Measurements from ENCODE around the gene ZSWIM2.
"Not testable (repeated sequence)": the region's sequence is repeated elsewhere in the genome, so short reads cannot be mapped to it uniquely, and the experiment has no call there.

Gene ZSWIM2, protein sequence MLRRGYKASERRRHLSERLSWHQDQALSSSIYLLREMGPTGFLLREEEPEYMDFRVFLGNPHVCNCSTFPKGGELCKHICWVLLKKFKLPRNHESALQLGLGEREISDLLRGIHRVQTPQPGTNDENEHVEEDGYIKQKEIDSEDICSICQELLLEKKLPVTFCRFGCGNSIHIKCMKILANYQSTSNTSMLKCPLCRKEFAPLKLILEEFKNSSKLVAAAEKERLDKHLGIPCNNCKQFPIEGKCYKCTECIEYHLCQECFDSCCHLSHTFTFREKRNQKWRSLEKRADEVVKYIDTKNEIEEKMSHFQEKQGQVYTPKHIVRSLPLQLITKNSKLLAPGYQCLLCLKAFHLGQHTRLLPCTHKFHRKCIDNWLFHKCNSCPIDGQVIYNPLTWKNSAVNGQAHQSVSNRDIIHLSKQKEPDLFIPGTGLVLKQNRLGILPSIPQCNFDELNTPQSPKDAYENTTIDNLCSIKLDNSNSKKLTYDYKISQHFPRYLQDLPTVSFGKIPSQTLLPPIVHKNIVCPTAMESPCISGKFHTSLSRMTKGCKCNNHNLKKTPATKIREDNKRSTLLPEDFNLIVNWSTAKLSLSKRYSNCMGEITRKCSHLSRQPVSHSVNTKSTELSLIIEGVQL

DNA sequence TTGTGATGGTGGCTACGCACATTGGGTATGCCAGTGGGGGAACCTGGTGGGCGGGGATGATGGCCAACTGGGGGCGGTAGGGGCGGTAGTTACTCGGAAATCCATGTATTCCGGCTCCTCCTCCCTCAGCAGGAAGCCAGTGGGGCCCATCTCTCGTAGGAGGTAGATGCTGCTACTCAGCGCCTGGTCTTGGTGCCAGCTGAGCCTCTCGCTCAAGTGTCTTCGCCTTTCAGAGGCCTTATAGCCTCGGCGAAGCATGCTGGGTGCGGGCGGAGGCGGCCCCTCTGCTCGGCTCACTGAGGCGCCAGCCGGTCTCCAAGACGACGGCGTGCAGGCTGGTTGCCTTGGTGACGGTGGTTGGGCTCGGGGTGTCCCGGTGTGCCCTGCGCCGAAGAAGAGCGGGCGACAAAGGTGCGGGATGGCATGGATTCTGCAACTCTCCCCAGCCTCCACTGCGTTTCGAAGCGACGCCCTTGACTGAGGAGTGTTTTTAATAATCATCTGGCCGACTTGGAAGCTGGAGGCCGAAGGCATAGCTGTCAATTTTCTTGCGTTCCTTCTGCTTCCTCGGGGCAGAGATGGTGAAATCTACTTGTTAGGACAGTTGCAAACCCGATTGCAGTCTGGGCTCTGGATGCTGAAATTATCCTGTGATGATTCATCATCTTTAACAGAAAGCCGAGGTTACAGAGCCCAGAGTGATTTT is at the start of gene ZSWIM2:
Gene ZSWIM2 (minus strand): TSS at position 298 of the 706 bp plus-strand sequence. CDS start 40 bp downstream, at position 258.
- no peak for DNase-seq (ENCODE audit: low spot score)

DNA sequence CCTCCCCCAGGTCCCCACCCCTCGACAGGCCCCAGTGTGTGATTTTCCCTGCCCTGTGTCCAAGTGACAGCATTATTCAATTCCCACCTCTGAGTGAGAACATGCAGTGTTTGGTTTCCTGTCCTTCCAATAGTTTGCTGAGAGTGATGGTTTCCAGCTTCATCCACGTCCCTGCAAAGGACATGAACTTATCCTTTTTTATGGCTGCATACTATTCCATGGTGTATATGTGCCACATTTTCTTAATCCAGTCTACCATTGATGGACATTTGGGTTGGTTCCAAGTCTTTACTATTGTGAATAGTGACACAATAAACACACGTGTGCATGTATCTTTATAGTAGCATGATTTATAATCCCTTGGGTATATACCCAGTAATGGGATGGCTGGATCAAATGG is 47.2 kb upstream of the ZSWIM2 start:
- not testable (repeated sequence) for DNase-seq (ENCODE audit: low spot score)

DNA sequence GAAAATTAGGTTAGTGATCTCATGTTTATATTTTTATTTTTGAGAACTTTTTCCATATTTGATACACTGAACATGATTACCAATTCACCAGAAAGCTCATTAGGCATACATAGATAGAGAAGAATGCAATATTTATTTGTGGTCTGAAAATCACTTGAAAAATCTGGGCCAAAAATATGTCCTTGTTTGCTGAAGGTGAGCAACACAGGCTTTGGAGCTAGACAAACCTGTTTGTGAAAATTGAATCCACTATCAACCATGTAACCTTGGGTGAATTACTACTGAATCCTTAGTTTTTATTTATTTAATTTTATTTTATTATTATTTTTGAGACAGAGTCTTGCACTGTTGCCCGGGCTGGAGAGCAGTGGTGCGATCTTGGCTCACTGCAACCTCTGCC is 46.5 kb upstream of the ZSWIM2 start:
- no peak for DNase-seq (ENCODE audit: low spot score)

DNA sequence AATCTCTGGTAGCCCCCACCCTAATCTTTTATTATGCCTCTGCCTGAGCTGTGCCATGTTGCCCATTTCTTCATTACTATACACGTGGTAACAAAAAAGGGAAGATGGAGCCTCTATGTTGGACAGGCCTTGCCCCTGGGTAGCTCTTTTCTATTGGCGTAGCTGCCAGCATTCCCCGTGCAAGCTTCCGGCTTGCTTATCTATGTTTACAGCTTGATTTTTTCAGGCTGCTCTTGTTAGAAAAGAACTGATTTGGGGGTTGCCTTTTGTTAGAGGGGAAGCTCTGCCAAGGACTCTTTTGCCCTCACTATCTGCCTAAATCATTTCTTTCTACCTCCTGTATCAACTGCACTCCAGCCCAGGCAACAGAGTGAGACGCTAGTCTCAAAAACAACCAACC is 45.5 kb upstream of the ZSWIM2 start:
- DNase-seq (ENCODE audit: low spot score), result no peak

DNA sequence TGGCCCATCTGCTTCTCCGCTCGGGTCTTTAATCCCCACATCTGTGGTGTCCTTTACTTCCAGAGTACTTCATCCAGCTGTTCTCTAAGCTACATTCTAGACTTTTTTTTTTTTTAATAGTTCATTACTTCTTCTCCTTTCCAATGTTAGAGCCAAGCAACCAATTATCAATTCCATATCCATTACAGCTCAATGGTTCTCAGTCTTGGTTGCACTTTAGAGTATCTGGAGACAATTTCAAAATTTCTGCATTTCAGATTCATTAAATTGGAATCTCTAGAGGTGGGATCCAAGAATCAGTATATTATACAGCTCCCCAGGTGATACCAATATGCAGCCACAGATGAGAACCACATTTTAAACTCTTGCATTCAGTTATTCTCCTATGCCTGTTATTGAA is 43.9 kb upstream of the ZSWIM2 start:
- DNase-seq (ENCODE audit: low spot score), result no peak

DNA sequence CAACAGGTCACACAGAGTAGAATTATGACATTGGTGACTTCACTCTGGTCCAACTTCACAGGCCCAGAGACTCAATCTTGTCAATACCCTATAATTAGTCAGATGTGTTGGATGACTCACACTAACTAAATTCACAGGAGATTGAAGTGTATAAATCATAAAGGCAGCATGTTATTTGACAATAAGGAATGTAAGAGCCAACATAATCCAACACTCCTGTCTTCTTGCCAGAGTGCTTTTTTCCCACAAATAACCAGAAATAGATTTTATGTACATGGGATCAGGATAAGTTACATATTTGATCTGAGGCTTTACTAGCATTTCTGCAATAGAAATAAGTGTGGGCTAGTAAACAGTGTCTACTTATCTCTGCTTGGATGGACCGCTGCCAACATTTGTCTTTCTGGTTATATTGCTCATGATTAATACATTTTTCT is 42.2 kb upstream of the ZSWIM2 start:
- DNase-seq (ENCODE audit: low spot score), result no peak

DNA sequence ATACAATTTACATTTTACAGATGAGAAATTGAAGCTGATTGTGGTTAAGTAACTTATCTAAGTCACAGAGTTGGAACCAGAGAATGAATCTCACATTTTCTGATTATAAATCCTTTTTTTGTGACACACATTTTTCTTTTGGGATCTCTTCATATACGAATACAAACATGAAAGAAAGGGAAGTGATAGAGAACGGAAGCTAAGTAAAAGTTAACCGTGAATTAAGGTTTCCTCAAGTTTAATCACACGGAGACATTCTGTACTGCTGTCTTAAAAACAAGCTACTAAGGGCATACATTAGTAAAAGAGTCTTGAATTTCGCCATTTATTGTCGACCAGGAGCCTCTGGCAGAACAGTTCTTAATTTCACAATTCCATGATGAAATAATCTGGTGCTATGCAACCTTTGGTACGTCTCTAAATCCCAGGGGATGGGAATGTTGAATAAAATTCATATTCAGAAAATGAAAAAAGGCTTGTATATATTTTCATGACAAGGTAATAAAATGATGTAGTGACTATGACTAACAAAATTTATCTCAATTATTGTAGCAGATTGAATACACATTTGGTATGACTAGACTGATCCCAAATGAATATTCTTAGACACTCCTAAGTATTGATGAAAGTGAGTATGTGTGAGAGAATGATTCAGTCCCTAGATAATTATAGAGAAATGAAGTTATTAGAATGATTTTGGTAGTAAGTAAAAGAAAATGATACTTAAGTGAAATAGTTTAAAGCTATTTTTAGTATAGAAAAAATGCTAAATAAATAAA is 40.3 kb upstream of the ZSWIM2 start:
- no peak for DNase-seq (ENCODE audit: low spot score)

- DNase-seq (ENCODE audit: low spot score), result no peak
Measured at GRCh38 chr2:186887107-186888090, 38.4 kb upstream of the ZSWIM2 start.

DNA sequence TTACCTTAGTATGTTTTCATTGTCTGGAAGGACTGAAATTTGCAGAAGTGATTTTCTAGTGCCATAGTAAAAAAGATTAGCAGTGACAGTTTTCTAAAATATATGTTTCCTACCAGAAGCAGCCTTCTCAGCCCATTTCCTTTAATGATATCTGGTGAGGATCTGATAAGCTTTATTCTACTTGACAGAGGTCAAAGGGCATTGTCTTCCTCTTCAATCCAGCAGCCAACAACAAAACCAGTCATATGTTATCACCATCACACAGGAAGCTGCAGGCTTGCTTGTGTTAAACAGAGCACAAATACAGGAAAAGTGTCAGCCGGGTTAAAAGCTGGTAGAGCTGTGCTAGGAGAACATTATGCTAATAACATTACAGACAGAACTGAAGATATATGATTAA is 35.6 kb upstream of the ZSWIM2 start:
- DNase-seq (ENCODE audit: low spot score), result no peak

- no peak for DNase-seq (ENCODE audit: low spot score)
Measured at GRCh38 chr2:186883666-186884065, 34.7 kb upstream of the ZSWIM2 start.

DNA sequence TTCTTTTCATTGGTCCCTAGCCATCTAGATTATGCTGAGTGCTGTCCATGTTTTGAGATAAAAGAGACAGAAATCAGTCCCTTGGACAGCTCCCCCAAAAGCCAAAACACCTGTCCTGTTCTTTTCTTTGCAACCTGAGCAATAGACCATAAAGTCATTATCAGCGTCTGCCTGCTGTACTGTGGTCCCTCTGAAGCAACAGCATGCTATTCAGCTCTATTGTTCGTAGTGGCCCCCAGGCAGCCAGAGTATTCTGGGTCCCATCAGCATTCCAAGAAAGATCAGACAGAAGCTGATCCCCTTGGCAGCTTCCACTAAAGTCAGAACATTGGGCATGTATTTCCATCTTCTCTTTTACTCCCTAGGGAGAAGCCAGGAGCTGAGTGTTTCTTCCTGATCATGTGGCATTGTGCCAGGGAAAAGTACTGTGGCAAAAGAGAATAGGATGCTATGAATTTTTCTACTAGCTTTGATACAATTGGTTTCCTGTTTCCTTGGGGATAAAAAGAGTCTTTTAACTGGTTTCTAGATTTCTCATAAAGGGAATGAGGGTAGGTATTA is 33.6 kb upstream of the ZSWIM2 start:
- DNase-seq (ENCODE audit: low spot score), result no peak

DNA sequence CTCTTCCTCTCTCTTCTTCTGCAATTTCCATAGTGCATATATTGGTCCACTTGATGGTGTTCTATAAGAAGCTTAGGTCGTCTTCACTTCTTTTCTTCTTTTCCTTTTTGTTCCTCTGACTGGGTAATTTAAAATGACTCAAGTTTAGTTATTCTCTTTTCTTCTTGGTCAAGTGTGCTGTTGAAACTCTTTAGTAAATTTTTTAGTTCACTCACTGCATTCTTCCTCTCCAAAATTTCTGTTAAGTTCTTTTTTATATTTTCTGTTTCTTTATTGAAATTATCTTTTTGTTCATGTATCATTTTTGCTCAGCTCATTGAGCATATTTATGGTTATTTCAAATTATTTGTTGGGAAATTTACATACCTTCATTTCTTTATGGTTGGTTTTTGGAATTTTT is 32.7 kb upstream of the ZSWIM2 start:
- no peak for DNase-seq (ENCODE audit: low spot score)

DNA sequence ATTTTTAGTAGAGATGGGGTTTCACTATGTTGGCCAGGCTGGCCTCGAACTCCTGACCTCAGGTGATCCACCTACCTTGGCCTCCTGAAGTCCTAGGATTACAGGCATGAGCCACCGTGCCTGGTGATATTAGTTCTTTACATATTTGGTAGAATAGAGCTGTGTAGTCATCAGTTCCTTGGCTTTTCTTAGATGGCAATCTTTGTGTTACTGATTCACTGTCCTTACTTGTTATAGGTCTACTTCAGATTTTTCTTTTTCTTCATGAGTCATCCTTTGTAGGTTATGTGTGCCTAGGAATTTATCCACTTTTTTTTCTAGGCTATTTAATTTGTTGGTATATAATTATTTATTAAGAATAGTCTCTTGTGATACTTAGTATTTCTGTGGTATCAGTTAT is 30.3 kb upstream of the ZSWIM2 start:
- no peak for DNase-seq (ENCODE audit: low spot score)

GRCh38 chr2:186874713-186875112 is 25.7 kb upstream of the ZSWIM2 start:
- no peak for DNase-seq (ENCODE audit: low spot score)

DNA sequence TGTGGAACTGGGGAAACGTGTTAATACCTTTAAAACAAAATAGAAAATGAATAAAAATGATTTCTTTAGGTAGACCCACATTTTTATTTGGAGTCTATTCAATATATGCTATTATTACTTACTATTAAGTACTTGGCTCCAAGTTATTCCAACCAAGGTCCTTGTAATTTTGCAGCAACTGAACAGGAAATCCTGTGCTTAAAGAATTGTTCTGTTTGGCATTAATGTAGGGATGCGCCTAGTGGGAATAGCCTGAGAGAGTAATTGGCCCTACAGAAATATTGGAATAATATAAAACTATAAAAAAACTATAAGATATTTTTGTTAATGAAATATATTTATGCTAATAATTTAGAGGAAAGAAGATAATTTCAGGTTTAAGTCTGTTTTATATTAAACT is 22.9 kb upstream of the ZSWIM2 start:
- no peak for DNase-seq (ENCODE audit: low spot score)

GRCh38 chr2:186868344-186868743 is 19.4 kb upstream of the ZSWIM2 start:
- no peak for DNase-seq (ENCODE audit: low spot score)

DNA sequence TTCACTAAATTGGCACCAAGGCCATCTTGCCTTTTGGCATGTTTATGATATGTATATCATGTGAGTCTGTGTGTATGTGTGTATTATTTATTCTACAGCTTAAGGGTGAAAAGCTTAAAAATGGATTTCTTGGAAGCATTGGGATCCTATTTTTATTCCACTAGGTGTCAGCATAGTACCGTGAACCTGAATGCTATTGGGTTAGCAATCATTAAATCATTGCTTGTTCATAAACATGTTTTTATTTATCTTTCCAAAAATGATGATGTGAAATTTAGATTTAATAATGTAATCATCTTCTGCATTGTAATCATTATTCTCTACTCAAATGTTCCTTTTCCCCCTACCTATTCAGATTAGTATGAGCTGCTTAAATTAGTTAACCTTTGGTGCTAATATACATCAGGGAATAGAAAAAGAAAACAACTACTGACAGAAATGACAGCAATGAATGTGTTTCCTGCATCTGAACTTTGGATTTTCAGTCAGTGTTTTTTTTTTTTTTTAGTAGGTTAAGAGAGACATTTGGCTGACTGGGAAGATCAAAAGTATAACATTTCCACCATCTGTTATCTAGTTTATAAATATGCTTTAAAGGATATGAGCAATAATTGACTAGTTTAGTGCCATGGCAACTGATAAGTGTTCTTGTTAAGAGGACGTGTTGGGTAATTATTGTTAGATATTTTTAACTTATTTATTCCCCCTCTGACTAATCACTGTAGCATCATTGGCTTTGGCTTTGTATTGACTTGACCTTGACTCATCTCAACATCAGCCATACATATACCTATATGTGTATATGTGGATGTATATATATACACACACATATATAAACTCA is 14.1 kb upstream of the ZSWIM2 start:
- no peak for DNase-seq (ENCODE audit: low spot score)

DNA sequence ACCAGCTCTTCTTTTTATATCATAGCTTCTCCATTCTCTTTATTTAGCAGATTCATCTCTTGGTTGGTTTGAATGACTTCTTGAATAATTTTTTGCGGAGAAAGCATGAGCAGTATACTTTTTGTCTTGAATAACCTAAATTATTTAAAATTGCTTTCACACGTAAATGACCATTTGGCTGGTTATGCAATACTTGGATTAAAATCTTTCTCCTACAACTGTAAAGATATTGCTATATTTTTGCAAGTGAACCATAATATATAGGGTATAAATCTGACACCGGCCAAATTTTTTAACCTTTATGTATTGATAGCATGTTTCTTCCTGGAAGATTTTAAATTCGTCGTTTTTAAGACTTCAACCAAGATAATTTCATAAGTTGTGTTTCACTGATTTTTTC is 6.2 kb upstream of the ZSWIM2 start:
- no peak for DNase-seq (ENCODE audit: low spot score)

- DNase-seq (ENCODE audit: low spot score), result no peak
Measured at GRCh38 chr2:186853951-186854350, 5.0 kb upstream of the ZSWIM2 start.

- no peak for DNase-seq (ENCODE audit: low spot score)
Measured at GRCh38 chr2:186852508-186852907, 3.5 kb upstream of the ZSWIM2 start.

Data from CD4-positive, alpha-beta T cell treated with Interleukin-15 for 4 hours (primary cell).